Renal cortical epithelial cell (primary cell): ENCODE measurements around the gene THSD1. TPM values are rescaled to one million over a fixed set of nuclear protein-coding genes. Genes with fewer than 3 reads are reported as not detected.

Experiments
- DNase-seq: peaks from one replicate; pipeline ENCODE4 v3.0.0-alpha.2; 2011; ENCODE audit warnings: low read depth
- total RNA-seq: library from RNA; depleted of rRNA; stranded (reverse); fragments of >200 nt; gene quantifications from 2 replicates; pipeline ENCODE4 v1.2.3, GENCODE V29; 2014

The THSD1 gene, protein sequence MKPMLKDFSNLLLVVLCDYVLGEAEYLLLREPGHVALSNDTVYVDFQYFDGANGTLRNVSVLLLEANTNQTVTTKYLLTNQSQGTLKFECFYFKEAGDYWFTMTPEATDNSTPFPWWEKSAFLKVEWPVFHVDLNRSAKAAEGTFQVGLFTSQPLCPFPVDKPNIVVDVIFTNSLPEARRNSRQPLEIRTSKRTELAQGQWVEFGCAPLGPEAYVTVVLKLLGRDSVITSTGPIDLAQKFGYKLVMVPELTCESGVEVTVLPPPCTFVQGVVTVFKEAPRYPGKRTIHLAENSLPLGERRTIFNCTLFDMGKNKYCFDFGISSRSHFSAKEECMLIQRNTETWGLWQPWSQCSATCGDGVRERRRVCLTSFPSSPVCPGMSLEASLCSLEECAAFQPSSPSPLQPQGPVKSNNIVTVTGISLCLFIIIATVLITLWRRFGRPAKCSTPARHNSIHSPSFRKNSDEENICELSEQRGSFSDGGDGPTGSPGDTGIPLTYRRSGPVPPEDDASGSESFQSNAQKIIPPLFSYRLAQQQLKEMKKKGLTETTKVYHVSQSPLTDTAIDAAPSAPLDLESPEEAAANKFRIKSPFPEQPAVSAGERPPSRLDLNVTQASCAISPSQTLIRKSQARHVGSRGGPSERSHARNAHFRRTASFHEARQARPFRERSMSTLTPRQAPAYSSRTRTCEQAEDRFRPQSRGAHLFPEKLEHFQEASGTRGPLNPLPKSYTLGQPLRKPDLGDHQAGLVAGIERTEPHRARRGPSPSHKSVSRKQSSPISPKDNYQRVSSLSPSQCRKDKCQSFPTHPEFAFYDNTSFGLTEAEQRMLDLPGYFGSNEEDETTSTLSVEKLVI
- 12.0 and 18.9 TPM in 2 replicates for total RNA-seq

DNA sequence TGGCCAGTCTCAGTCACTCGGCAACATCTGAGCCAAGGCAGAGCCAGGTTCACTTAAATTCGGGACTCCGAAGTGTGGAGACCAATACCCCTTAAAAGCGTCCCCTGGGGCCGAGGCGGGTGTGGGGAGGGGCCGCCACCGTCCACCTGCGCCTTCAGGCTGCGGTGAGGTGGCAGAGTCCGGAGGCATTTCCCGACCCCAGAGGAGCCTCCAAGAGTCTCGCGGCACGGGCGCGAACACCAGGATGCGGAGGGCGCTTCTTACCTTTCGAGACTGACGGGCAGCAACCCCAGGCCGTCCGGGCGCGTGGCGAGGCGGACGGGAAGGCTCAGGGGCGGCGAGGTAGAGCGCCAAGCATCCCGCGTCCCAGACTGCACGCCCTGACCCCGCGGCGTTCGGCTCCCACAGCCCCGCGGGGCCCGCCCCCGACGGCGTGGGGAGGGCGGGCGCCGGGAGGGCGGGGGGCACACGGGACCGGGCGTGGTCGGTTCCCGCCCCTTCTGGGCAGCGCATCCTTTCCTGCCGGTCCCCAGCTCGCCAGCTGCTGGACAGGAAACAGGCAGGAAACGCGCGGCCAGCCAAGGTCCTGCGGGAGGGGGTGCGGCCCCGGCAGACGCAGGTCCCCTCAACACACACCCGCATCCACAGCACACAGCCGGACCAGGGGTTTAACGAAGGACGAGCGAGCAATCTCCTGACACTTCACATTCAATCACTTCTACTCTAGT, at the start of gene THSD1:
Gene THSD1 (minus strand): TSS at position 406 of the 728 bp plus-strand sequence. CDS start 3,572 bp downstream, outside the sequence.
- no peak for DNase-seq

DNA sequence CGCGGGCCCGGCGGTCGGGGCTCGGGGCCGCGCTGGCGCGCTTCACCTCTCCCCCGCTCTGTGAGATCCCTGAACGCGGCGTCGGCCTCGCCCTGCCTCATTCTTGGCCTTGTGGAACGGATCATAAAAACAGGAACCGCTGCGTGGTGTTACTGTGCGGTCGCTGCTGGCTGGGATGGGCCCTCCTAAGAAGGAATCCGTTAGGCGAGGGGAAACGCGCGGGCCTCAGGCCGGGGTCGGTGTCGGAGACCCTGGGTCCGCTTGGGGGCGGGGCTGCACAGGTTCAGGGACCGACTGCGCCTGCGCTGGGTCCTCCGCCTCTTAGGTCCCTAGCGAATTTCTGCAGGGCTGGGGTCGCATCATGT, 49.7 kb upstream of the THSD1 start:
- DNase-seq, result peak; percentile 39

DNA sequence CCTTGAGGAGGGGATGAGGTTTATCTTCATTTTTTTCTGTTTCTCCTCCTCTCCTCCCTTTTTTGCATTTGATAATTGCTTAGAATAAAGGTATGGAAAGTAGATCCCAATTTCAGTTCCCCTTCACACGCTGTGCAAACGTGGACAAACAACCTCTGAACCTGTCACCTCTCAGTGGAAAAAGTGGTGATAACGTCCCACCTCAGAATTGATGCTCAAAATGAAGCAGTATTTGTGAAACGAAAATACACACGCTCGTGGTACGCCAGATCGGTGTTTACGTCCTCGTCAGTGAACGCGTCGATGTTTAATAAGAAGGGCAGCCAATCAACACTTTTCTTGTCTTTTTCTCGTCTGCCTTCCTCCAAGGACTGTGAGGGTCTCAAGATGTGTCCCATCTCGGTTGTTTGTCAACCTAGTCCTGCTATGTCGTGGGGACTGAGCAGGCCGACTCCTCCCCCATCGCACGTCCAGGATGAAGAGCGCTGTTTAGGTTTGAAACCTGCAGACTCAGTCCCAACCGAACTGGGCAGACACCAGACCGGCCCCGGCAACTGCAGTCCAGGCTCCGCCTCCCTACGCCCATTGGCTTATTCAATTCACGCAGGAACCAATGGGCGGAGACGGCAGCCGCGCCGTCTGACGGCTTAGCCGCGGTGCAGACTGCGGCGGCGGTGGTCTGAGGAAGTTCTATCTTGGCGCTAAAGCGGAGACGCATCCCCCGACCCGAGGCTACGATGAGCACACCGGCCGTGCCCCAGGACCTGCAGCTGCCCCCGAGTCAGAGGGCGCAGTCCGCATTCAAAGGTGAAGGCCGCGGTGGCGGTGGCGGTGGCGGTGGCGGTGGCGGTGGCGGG, 49.1 kb upstream of the THSD1 start, which contains the start of gene CKAP2:
Gene CKAP2 (plus strand): TSS at position 659 of the 857 bp plus-strand sequence. CDS start 79 bp downstream, at position 738.
- DNase-seq, result peak; percentile 88

DNA sequence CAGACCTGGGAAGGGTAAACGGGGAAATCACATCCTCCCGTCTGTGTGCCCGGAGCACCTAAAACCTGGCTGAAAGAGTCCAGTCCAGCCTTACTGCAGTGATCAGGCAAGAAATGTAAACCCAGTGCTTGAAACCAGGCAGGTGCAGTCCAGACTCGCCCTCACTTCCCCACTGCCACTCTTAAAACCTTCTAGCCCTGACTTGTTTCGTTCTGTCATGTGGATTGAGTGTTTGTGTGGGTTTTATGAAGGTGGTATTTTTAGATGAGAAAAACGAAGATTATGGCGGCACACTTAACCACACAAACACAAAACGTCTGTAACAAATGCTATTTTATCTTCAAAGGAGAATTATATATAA, 48.5 kb upstream of the THSD1 start:
- DNase-seq, result peak; percentile 43

DNA sequence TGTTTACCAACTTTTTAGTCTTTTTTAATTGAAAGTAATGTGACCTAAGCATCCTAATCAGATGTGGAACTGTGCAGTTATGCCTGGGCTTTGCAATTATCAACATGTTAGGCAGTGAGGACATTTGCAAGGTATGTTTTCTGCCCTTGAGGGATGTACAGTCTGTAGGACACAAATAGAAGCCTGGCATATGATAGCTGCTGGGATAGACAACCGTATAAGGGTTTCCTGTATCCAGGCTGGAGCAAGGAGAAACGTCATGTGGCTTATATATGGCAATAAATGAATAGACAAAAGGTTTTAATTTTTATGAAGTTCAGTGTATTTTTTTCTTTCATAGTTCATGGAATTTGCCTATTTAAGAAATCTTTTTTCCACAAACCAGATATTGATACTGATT, 46.5 kb upstream of the THSD1 start:
- DNase-seq, result no peak

DNA sequence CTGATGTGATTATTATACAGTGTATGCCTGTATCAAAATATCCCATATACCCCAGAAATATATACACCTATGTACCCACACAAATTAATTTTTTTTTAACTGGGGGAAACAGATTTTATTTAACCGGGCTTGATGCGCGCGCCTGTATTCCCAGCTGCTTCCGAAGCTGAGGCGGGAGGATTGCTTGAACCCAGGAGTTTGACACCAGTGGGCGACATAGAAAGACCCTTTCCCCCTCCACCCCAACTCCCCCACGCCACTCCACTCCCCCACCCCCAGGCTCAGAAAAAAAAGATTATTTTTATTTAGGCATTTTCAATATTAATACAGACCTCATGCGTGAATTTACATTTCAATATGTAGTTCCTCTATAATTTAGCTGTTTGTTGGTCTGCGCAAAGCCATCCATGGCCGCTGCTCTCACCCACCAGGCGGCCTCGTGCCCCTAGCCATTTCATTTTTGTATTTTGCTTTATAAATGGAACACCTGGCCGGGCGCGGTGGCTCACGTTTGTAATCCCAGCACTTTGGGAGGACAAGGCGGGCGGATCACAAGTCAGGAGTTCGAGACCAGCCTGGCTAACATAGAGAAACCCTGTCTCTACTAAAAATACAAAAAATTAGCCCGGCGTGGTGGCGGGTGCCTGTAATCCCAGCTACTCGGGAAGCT, 45.3 kb upstream of the THSD1 start:
- no peak for DNase-seq

DNA sequence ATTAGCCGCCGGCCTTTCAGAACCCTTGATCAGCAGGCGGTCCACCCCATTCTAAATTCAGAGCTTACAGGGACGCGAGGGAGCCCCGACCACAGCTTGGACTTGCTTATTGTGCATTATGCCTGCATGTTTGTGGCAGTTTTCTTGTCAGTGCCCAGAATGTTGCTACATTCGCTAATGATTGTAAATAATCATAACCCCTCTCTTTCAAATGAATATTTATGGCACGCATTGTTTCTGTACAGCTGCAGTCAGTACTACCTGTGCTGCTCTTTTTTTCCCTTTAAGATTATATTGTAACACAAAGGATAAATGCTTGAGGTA, 44.8 kb upstream of the THSD1 start:
- no peak for DNase-seq

DNA sequence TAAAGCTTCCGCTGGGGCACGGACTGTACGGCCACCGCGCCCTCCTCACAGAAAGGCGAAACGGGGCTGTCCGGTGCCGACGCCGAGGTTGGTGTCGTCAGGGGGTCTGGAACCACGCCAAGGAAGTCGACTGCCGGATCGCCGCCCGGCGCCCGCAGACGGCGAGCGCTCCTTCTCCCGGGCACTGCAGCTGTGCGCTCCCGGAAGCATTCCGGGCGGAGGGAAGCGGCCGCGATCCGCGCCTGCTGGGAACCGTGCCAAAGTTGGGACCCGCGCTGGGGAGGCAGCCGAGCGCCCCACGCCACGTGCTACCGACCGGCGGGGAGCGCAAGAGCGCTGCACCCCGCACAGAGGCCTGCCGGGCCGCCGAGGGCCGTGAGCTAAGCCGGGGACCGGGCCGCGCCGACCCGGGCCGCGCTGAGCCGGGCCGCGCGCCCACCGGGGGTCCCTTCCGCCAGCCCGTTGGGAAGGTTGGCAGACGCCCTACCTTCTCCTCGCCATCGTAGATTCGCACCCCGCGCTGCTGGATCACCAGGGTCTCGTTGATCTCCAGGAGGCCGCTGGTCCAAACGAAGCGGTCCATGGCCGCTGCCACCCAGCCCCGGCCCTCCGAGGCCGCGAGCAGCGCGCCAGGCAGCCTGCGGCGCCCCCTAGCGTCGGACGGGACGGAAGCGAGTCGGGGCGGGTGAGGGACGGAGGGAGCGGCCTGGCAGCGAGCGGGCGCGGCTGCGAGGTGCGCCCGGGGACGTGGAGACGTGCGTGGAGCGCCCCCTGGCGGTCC, 44.2 kb upstream of the THSD1 start, which contains the start of gene VPS36:
Gene VPS36 (minus strand): TSS at position 623 of the 781 bp plus-strand sequence. CDS start 40 bp downstream, at position 583.
- peak; percentile 70 for DNase-seq

DNA sequence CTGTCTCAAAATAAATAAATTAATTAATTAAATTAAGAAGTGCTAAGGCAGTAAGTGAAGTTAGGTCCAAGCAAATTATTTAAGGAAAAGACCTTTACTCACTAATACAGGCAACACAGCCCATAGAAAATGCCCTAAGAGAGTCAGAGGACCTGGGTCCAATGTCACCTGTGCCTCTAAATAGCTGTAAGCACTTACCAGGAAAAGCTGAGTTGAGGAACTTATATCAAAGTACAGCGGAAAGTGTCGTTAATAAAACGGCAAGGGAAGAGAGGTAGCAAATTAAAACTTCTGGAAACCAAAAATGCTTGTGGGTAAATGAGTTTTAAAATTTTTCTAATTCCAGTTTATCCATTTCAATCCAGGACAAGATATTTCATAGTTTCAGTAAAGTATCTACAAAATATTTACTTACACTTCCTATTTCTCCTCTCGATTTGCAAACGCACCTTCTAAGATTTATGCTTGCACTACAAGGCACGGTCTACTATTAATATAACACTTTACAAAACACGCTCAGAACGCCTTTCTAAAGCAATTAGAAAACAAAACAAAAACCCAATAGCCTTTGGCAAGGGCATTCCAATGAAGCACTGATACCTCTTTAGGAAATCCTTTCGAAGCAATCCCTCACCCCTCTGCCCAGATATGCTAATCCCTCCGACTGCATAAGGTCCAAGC, 43.5 kb upstream of the THSD1 start:
- DNase-seq, result no peak

DNA sequence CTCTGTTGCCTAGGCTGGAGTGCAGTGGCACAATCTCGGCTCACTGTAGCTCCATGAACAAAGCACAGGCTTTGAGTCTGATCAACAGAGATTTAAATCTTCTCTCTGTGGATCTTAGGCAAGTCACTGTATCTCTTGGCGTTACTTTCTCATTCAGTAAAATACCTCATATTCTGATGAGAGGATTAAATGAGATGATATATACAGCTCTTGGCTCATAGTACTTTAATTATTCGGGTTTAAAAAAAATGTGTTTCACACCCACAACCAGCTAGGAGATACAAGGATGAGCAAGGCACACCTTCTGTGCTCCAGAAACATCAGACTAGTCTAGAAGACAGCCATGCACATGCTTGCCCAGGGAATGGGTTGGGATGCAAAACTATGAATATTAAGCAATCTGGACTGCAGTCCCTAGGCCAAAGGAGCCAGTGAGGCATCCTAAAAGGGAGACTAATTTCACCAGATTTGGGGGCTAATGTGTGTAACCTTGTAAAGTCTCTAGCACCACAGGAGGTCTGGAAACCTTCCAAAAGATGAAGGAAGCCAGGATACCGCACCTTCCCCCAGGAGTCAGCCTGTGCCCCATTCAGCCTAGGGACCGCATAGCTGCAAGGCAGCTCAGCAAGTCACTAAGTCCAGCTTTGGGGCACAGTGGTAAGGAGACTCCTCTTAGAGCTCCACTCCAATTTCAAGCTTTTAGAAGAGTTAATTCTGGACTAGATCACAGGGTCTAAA, 42.0 kb upstream of the THSD1 start:
- DNase-seq, result no peak

DNA sequence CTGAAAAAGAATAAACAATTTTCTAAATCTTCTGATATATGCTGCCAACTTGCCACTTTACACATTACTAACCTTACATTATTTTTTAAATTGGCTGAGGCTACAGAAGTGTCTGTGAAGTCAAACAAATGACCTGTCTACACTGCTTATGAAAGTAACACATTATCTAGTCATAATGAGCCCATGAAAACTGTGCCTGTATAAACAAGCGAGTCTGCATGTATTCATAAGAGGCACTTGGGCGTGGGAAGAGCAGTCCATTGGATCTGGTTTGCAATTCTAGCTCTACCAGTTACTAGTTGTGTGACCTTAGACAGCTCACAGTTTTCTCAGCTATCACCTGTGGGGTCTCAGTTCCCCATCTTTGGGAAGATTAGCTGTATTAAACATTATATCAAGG, 41.4 kb upstream of the THSD1 start:
- no peak for DNase-seq

DNA sequence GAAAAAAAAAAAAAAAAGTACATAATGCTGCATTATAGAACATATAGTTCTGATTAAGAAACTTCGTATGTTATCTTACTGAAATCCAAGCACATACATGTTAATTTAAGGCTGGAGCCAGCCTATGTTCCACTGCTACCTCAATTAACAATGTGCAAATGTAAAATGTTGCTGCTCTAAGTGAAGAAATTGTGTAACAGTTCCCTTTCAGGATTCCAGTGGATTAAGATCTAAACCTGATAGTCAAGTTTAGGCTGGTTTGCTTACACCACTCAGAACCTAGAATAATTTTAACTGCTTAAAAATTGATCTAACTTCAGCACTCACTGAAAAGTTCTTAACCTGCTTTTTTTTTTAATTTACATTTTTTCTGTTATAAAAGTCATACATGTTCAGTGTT, 40.3 kb upstream of the THSD1 start:
- DNase-seq, result no peak

DNA sequence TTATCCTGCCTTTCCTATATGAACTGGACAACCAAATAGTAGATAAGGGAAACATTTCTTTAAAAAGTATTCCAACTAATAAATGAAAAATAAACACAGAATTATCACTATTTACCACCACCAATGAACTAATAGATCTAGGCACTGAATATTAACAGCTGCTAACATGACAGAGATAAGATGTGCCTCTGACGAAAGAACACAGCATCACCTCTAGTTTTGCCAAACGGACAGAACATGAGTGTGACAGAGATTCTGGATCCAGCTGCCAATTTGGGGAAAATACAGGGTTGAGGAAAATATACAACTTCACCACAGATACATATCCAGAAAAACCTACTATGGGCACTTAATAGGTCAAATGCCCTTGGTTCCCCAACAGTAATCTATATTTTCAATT, 26.5 kb upstream of the THSD1 start:
- no peak for DNase-seq

DNA sequence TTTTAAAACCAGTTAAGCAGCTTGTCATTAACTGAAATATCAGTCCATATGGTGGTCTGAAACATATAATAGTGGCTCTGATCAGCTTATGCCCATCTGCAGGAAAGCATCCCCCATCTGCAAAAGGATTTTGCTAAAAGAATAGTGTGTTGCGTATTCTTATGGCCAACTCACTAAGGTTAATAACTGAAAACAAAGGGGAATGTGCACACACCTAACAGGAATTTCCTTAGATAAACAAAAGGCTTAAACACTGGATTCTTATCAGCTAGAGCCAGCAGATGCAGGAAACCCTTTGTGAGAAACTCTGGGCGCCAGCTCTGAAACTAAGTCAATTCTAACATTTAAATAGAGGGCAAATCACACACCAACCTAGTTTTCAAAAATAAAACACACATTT, 22.3 kb upstream of the THSD1 start:
- DNase-seq, result peak; percentile 66

DNA sequence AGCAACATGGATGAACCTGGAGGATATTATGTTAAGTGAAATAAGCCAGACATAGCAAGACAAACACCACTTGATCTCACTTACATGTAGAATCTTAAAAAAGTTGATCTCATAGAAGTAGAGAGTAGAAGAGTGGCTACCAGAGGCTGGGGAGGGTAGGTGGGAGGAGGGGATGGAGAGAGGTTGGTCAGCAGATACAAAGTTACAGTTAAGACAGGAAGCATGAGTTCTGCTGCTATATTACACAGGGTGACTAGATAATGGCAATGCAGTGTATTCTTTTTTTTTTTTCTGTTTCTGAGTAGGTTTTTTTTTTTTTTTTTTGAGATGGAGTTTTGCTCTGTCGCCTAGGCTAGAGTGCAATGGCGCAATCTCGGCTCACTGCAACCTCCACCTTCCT, 15.2 kb upstream of the THSD1 start:
- no peak for DNase-seq

DNA sequence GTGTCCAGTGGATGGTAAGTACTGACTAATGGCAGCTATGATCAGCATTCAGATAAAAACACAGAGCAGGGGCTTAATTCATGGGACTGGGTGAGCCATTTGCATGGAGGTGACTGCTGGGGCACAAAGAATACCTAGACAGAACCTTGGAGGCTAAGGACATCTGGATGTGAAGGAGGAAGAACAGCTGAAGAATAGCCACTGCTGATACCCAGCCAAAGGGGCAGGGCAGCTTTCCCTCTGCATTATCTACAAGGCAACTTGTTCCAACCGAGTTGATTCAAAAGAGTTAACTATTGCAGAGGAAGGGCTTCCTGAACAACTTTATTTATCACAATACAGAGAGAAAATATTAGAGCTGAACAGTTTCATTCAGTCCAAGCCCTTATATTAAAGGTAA, 13.1 kb upstream of the THSD1 start:
- no peak for DNase-seq

DNA sequence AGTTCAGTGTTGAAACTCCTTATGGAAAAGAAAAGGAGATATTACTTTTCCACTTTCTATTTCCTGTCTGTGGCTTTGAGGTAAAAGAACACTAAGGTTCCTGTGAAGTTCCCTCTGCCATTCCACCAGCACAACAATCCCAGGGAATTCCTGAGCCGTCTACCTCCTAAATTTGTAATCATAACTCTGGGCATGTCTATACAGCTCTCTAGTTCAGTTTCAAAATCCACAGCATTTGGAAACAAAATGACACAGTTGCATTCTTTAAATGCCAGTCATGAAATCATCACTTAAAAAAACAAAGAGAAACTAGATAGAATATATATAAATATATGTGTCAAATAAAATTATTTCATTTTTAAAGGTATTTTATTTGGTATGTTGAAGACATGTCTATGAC, 9.0 kb upstream of the THSD1 start:
- peak; percentile 54 for DNase-seq

DNA sequence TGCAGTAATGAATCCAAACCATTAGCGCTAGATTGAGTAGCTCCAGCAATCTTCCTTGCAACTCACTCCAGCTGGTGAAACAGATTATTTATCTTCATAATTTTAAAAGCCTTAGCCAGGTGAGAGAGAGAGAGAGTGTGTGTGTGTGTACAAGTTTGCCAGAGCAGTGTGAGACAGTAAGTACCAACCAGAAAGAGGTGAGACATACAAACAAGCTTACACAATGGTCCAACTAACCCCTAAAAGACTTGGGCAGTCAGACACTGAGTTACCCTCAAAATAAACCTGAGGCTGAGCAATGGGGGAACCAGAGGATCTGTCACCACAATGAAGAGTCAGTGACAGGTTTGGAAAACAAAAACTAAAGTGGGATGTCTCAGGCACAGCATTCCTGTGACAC, 8.1 kb upstream of the THSD1 start:
- no peak for DNase-seq

DNA sequence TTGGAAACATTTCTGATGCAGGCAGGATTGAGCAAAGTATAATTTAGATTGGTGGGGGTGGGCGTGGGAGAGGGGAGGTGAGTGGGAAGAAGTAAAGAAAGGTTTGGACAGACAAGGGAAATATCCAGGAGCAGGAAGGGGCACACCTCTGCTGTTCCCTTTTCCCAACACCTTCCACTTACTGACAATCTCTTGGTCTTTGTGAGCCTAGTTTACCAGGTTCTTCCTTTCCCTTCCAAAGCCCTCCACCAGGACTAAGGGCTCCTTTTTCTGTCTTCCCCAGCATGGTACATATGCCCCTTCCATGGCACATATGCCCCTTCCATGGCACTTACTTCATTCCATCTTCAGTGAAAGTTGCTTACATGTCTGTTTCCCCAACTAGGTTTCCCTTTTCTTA, 6.2 kb upstream of the THSD1 start:
- DNase-seq, result no peak
